Measurements from ENCODE around the gene C1QL1. TPM values are rescaled to one million over a fixed set of nuclear protein-coding genes. Genes with fewer than 3 reads are reported as not detected.

C1QL1 gene
- total RNA-seq, 4 donors from 2014 or later: not detected

DNA sequence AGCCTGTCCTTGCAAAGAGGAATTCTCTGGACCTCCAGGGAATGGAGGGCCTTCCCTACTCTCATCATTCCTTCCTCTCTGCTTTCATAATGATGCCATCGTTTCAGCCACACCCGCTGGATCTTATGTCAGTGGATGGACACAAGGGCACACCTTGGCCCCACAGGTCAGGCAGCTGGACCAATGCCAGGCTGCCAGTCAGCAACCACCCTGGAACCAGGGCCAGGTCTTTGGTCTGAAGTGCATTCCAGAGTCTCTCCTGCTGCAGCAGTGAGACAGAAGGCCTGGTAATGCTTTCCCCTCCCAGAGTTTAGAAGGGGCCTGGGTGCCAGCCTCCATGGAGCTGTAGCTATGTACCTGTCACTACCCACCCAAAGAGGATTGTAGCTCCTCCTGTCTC lies 7.4 kb downstream of the C1QL1 start:
- in situ Hi-C loops (cut with MboI; ENCODE audit: low sequenced_read_pairs in 4 of 4) (no loop called here), intact Hi-C loops (cut with DNase I; ENCODE audit: low total_unique reads) (no loop called here)
- Histone ChIP-seq H3K4me1 (no peaks in the 10 kb centered on the region), H3K4me3 (no peak overlapping the region), H3K27ac (no peak overlapping the region), H3K9me3 (no peaks in the 10 kb centered on the region), H3K27me3 (peaks cover 33 to 56% (median 36%) of the 10 kb centered on the region in 3 donors), H3K36me3 (no peaks in the 10 kb centered on the region)
- TF ChIP-seq, protein P1, sequence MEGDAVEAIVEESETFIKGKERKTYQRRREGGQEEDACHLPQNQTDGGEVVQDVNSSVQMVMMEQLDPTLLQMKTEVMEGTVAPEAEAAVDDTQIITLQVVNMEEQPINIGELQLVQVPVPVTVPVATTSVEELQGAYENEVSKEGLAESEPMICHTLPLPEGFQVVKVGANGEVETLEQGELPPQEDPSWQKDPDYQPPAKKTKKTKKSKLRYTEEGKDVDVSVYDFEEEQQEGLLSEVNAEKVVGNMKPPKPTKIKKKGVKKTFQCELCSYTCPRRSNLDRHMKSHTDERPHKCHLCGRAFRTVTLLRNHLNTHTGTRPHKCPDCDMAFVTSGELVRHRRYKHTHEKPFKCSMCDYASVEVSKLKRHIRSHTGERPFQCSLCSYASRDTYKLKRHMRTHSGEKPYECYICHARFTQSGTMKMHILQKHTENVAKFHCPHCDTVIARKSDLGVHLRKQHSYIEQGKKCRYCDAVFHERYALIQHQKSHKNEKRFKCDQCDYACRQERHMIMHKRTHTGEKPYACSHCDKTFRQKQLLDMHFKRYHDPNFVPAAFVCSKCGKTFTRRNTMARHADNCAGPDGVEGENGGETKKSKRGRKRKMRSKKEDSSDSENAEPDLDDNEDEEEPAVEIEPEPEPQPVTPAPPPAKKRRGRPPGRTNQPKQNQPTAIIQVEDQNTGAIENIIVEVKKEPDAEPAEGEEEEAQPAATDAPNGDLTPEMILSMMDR (IDR thresholded peaks at IDR 0.05 in 4 of 5, conservative IDR thresholded peaks at IDR 0.05 in 1 of 5): no peak
- TF ChIP-seq POLR2A (IDR thresholded peaks at IDR 0.05): no peak
- ATAC-seq (no peak), DNase-seq (no peak)

DNA sequence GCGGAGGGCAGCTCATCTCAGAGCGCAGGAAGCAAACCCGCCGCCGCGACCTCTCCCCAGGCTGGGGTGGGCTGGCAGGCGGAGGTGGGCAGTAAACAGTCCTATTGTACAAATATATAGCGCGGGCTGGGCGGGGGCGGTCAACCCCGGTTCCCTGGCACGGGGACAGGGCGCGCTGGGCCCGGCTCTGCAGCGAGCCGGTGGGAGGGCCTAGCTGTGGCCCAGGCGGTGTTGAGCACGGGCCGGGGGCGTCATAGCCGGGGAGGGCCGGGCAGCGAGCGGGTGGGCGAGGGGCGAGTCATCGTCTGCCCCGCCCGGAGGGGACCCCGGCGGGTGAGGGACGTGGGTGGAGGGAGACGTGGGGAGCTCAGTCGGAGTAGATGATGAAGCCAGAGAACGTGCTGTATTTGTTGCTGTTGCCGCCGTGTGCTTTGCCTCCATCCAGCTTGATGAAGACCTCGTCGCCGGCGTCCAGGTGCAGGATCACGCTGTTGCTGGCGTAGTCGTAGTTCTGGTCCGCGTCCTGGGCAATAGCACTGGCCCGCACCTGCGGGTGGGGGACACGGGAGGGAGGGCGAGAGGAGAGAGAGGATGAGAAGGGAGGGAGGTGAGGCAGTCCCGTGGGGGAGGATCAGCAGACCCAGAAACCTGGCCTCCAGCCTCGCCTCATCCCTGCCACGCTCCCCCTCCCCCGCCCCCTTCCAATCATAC lies 8.1 kb downstream of the C1QL1 start:
- Histone ChIP-seq H3K27ac (no peak overlapping the region), H3K27me3 (peaks cover 27 to 49% (median 29%) of the 10 kb centered on the region in 3 donors), H3K36me3 (no peaks in the 10 kb centered on the region), H3K9me3 (no peaks in the 10 kb centered on the region), H3K4me1 (no peaks in the 10 kb centered on the region), H3K4me3 (no peak overlapping the region)
- intact Hi-C loops (cut with DNase I; ENCODE audit: low total_unique reads) (no loop called here), in situ Hi-C loops (cut with MboI; ENCODE audit: low sequenced_read_pairs in 4 of 4) (no loop called here)
- ATAC-seq (no peak), DNase-seq (no peak)
- TF ChIP-seq POLR2A (IDR thresholded peaks at IDR 0.05): no peak
- TF ChIP-seq, protein P1 (IDR thresholded peaks at IDR 0.05 in 4 of 5, conservative IDR thresholded peaks at IDR 0.05 in 1 of 5): no peak

DNA sequence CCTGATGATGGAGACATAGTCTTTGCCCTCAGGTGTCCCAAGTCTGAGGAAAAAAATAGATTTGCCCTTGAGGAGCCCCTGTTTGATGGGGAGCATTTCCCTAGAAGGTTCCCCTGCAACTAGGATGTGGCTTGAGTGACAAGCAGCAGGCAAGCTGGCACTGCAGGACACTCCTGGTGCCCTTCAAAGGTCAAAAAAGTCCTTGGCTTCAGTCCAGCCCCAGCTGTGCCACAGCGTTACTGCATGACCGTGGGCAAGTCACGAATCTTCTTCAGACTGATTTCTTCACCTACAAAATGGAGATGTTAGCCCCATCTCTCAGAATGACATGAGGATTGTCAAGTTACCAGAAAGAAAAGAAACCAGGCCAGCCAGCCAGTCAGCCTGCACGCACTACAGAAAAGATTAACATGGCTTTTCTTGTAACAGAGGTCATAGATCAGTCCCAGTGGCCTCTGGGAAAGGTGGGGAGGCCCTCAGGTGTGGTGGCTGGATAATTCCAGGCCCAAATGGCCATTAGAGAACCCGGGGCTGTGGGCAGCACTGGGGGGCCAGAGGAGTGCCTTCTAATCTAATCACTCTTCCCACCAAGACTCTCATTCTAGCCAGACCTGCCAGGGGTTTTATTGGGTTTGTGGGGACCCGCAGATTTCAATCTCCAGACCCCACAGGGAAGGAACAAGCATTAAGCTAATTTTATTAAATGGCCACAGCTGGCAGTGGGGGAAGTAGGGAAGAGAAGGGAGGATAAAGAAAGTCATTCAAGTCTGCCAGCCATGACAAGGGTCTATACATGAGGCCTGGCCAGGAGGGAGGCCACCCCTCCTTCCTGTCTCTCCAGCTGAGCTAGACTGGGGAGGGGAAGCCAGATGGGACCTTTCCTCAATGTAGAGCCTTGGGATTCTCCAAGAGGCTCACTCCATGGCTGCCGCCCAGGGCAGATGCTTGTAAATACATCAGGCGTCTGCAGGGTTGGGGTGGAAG lies 10.8 kb downstream of the C1QL1 start:
- peaks cover 5 to 24% (median 14%) of the 10 kb centered on the region in 3 donors for H3K27me3 ChIP-seq
- in situ Hi-C loops (cut with MboI; ENCODE audit: low sequenced_read_pairs in 4 of 4) (no loop called here), intact Hi-C loops (cut with DNase I; ENCODE audit: low total_unique reads) (no loop called here)
- no peaks in the 10 kb centered on the region for H3K9me3 ChIP-seq
- no peak overlapping the region for H3K4me3 ChIP-seq
- H3K36me3 ChIP-seq: no peaks in the 10 kb centered on the region
- no peaks in the 10 kb centered on the region for H3K4me1 ChIP-seq
- no peak for ATAC-seq
- TF ChIP-seq, protein P1 (IDR thresholded peaks at IDR 0.05 in 4 of 5, conservative IDR thresholded peaks at IDR 0.05 in 1 of 5): no peak
- no peak for TF ChIP-seq POLR2A (IDR thresholded peaks at IDR 0.05)
- DNase-seq: no peak
- no peak overlapping the region for H3K27ac ChIP-seq

DNA sequence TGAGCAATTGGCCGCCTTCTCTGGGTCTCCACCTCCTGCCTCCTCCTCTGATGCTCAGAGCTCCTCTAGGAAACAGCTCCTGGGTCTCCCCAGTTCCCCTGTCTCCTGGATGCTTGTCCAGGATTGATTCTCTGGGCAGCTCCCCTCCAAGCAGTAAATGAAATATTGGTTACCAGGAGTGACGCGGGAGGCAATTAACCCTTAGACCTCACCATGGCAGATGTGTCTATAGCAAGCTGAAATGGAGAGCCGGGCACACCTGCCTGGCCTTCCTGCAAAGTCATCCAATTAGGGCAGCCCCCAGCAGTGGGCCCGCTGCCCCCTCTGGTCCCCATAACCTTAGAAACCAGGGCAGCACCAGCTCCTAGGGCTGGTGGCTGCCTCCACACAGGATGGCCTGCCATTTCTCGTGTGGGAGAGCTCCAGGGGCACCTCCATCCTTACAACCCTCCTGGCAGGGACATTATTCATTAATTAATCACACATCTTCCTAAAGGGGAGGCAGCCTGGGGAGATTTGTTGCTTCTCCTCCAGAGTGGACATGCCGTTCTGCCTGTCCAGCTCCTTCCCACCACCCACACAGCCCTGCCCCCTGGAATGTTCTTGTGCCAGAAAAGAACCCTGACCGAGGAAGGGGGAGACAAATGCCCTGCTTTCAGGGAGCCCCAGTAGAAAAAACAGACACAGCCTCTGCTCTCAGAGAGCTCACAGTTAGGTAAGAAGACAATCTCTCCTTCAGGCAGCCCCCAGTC lies 12.3 kb downstream of the C1QL1 start:
- TF ChIP-seq, protein P1 (IDR thresholded peaks at IDR 0.05 in 4 of 5, conservative IDR thresholded peaks at IDR 0.05 in 1 of 5): no peak
- TF ChIP-seq POLR2A (IDR thresholded peaks at IDR 0.05): no peak
- peaks cover 3 to 22% (median 11%) of the 10 kb centered on the region in 3 donors for H3K27me3 ChIP-seq
- in situ Hi-C loops (cut with MboI; ENCODE audit: low sequenced_read_pairs in 4 of 4): no loop called here
- no peak overlapping the region for H3K4me3 ChIP-seq
- H3K9me3 ChIP-seq: no peaks in the 10 kb centered on the region
- no peaks in the 10 kb centered on the region for H3K4me1 ChIP-seq
- ATAC-seq (no peak), DNase-seq (no peak)
- H3K27ac ChIP-seq: no peak overlapping the region
- intact Hi-C loops (cut with DNase I; ENCODE audit: low total_unique reads): no loop called here
- H3K36me3 ChIP-seq: no peaks in the 10 kb centered on the region

Data from gastrocnemius medialis (tissue), 4 donors.